WTC11 (cell line): Measurements from ENCODE around the gene SND1. TPM values are rescaled to one million over a fixed set of nuclear protein-coding genes. Genes with fewer than 3 reads are reported as not detected.

Source experiments
- ARID4B ChIP-seq: sonication (generic); formaldehyde crosslinking; IDR thresholded peaks from 2 replicates; pipeline ENCODE4 v1.8.0; 2023; ENCODE audit warnings: missing genetic modification reagents, mild to moderate bottlenecking, borderline replicate concordance
- ATF6 ChIP-seq: sonication (generic); formaldehyde crosslinking; IDR thresholded peaks from 2 replicates; pipeline ENCODE4 v1.8.1; 2023; ENCODE audit warnings: mild to moderate bottlenecking, missing genetic modification reagents
- CDX4 ChIP-seq: fragments of 250-450 bp; sonication (Bioruptor Pico); IDR thresholded peaks from 2 replicates; pipeline ENCODE4 v1.9.0; 2021; ENCODE audit warnings: moderate library complexity, mild to moderate bottlenecking, inconsistent platforms, borderline replicate concordance
- CREB1 ChIP-seq: sonication (generic); formaldehyde crosslinking; IDR thresholded peaks from 2 replicates; pipeline ENCODE4 v1.8.0; 2023; ENCODE audit warnings: mild to moderate bottlenecking, missing genetic modification reagents
- CTCF ChIP-seq: fragments of 200-600 bp; IDR thresholded peaks from 2 replicates; pipeline ENCODE4 v1.8.0; 2022; ENCODE audit warnings: antibody characterized with exemption
- E2F4 ChIP-seq: sonication (generic); formaldehyde crosslinking; IDR thresholded peaks from 2 replicates; pipeline ENCODE4 v1.8.1; 2022; ENCODE audit warnings: low read depth, mild to moderate bottlenecking, moderate library complexity, missing genetic modification reagents, borderline replicate concordance
- E2F5 ChIP-seq: sonication (generic); formaldehyde crosslinking; IDR thresholded peaks from 2 replicates; pipeline ENCODE4 v1.8.1; 2022; ENCODE audit warnings: mild to moderate bottlenecking, moderate library complexity, missing genetic modification reagents
- ELF4 ChIP-seq: sonication (generic); formaldehyde crosslinking; IDR thresholded peaks from 2 replicates; pipeline ENCODE4 v1.8.1; 2022; ENCODE audit warnings: low read depth, mild to moderate bottlenecking, moderate library complexity, missing genetic modification reagents
- ESRRA ChIP-seq: sonication (generic); formaldehyde crosslinking; IDR thresholded peaks from 2 replicates; pipeline ENCODE4 v1.8.1; 2022; ENCODE audit warnings: mild to moderate bottlenecking, missing genetic modification reagents, borderline replicate concordance
- ETV6 ChIP-seq: sonication (generic); formaldehyde crosslinking; IDR thresholded peaks from 2 replicates; pipeline ENCODE4 v1.8.1; 2022; ENCODE audit warnings: mild to moderate bottlenecking, missing genetic modification reagents
- FOXK1 ChIP-seq: sonication (generic); formaldehyde crosslinking; IDR thresholded peaks from 2 replicates; pipeline ENCODE4 v1.8.0; 2022; ENCODE audit warnings: mild to moderate bottlenecking, moderate library complexity, missing genetic modification reagents
- GRHL2 ChIP-seq: fragments of 250-450 bp; sonication (Bioruptor Pico); IDR thresholded peaks from 2 replicates; pipeline ENCODE4 v1.8.0; 2022; ENCODE audit warnings: mild to moderate bottlenecking, moderate library complexity; ENCODE audit not compliant: insufficient replicate concordance, severe bottlenecking
- IRF2 ChIP-seq: sonication (generic); formaldehyde crosslinking; IDR thresholded peaks from 2 replicates; pipeline ENCODE4 v1.8.0; 2022; ENCODE audit warnings: low read depth, missing genetic modification reagents, borderline replicate concordance
- JAZF1 ChIP-seq: fragments of 250-450 bp; sonication (Bioruptor Pico); IDR thresholded peaks from 2 replicates; pipeline ENCODE4 v1.9.0; 2021; ENCODE audit warnings: moderate library complexity, mild to moderate bottlenecking, inconsistent platforms
- MYBL2 ChIP-seq: sonication (generic); formaldehyde crosslinking; IDR thresholded peaks from 2 replicates; pipeline ENCODE4 v1.8.1; 2023; ENCODE audit warnings: mild to moderate bottlenecking, moderate library complexity, missing genetic modification reagents
- NFATC4 ChIP-seq: fragments of 250-450 bp; sonication (Bioruptor Pico); IDR thresholded peaks from 2 replicates; pipeline ENCODE4 v1.9.0; 2021; ENCODE audit warnings: mild to moderate bottlenecking
- NFE2L1 ChIP-seq: sonication (generic); formaldehyde crosslinking; IDR thresholded peaks from 2 replicates; pipeline ENCODE4 v1.8.1; 2023; ENCODE audit warnings: missing genetic modification reagents
- NR2C2 ChIP-seq: sonication (generic); formaldehyde crosslinking; IDR thresholded peaks from 2 replicates; pipeline ENCODE4 v1.8.0; 2022; ENCODE audit warnings: mild to moderate bottlenecking, missing genetic modification reagents
- PRRX2 ChIP-seq: fragments of 250-450 bp; sonication (Bioruptor Pico); IDR thresholded peaks from 2 replicates; pipeline ENCODE4 v1.8.0; 2021; ENCODE audit warnings: mild to moderate bottlenecking
- RORB ChIP-seq: fragments of 250-450 bp; sonication (Bioruptor Pico); IDR thresholded peaks from 2 replicates; pipeline ENCODE4 v1.9.0; 2021; ENCODE audit warnings: mild to moderate bottlenecking
- TCF7 ChIP-seq: sonication (generic); formaldehyde crosslinking; IDR thresholded peaks from 2 replicates; pipeline ENCODE4 v1.8.0; 2022; ENCODE audit warnings: mild to moderate bottlenecking, low read depth, missing genetic modification reagents, moderate library complexity
- ZNF219 ChIP-seq: sonication (generic); formaldehyde crosslinking; IDR thresholded peaks from 2 replicates; pipeline ENCODE4 v1.8.0; 2023; ENCODE audit warnings: missing genetic modification reagents, mild to moderate bottlenecking, borderline replicate concordance
- ZNF232 ChIP-seq: sonication (generic); formaldehyde crosslinking; IDR thresholded peaks from 2 replicates; pipeline ENCODE4 v1.8.0; 2022; ENCODE audit warnings: mild to moderate bottlenecking, missing genetic modification reagents
- ZNF416 ChIP-seq: fragments of 250-450 bp; sonication (Bioruptor Pico); IDR thresholded peaks from 2 replicates; pipeline ENCODE4 v1.9.0; 2021; ENCODE audit warnings: mild to moderate bottlenecking, inconsistent platforms
- ZNF532 ChIP-seq: fragments of 250-450 bp; sonication (Bioruptor Pico); IDR thresholded peaks from 2 replicates; pipeline ENCODE4 v1.9.0; 2021; ENCODE audit warnings: mild to moderate bottlenecking, borderline replicate concordance
- total RNA-seq: library from RNA; stranded (reverse); gene quantifications from 3 replicates; pipeline ENCODE4 v1.2.3, GENCODE V29; 2021

SND1 gene
- total RNA-seq, 1 experiment from 2014 or later = 261 TPM

DNA sequence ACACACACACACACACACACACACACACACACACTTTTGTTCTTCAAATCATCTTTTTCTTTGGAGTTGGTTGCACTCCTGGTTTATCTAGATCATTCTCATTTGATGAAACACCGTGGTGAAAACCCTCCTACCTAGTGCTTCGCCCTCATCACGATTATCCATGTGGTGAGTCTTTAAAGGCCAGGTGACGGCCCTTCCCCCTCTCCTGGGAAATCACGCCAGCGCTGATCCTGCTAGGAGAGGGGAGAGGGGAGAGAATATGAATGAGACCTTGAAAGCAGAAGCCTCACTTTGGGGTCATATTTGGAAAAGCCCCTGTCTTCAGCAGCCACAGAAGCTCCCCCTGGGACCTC, 483.1 kb downstream of the SND1 start (continued):
- no peak for TF ChIP-seq ZNF532
- no peak for TF ChIP-seq GRHL2 (CRISPR knock-in tag)
- no peak for TF ChIP-seq ATF6 (CRISPR knock-in tag)
- no peak for TF ChIP-seq FOXK1 (CRISPR knock-in tag)
- no peak for TF ChIP-seq ZNF219 (CRISPR knock-in tag)
- no peak for TF ChIP-seq ETV6 (CRISPR knock-in tag)
- TF ChIP-seq CTCF = no peak
- no peak for TF ChIP-seq RORB
- no peak for TF ChIP-seq ESRRA (CRISPR knock-in tag)
- no peak for TF ChIP-seq E2F4 (CRISPR knock-in tag)
- no peak for TF ChIP-seq ELF4 (CRISPR knock-in tag)
- peak; percentile 35; the same call in 1 of the 2 replicates for TF ChIP-seq ZNF232 (CRISPR knock-in tag)
- TF ChIP-seq CDX4 (CRISPR knock-in tag) = no peak
- TF ChIP-seq ZNF416 (CRISPR knock-in tag) = no peak
- TF ChIP-seq NFE2L1 = no peak
- TF ChIP-seq PRRX2 (CRISPR knock-in tag) = no peak
- no peak for TF ChIP-seq CREB1 (CRISPR knock-in tag)
- no peak for TF ChIP-seq E2F5 (CRISPR knock-in tag)
- TF ChIP-seq NR2C2 (CRISPR knock-in tag) = 0 out of 2 replicates have a peak, but pooled peaks have one; percentile 5
- TF ChIP-seq IRF2 = no peak
- no peak for TF ChIP-seq MYBL2 (CRISPR knock-in tag)
- TF ChIP-seq ARID4B = no peak
- no peak for TF ChIP-seq JAZF1 (CRISPR knock-in tag)
- no peak for TF ChIP-seq TCF7 (CRISPR knock-in tag)
- TF ChIP-seq NFATC4 = no peak
